Activated naive CD4-positive, alpha-beta T cell treated with anti-CD3 and anti-CD28 coated beads, Interleukin-2, amount 10 ng/mL, durations not matched to agents 7 days and 5 days (primary cell): ENCODE data around the gene TRIM46.

Experiments
- CTCF ChIA-PET: fragments of 350-600 bp; sonication (Branson Sonifier 250); formaldehyde crosslinking; loops from one replicate; lab custom pipeline; 2021; ENCODE audit warnings: antibody characterized with exemption; lab: Charles Lee
- DNase-seq: peaks from one replicate; pipeline ENCODE4 v3.0.0-alpha.2; 2020
- H3K27ac Mint-ChIP-seq: one replicate; pipeline ENCODE4 v1.8.0; 2021; ENCODE audit warnings: mild to moderate bottlenecking, moderate library complexity, mixed read lengths
- H3K27me3 Mint-ChIP-seq: one replicate; pipeline ENCODE4 v1.8.0; 2021; ENCODE audit warnings: mild to moderate bottlenecking, mixed read lengths
- H3K36me3 Mint-ChIP-seq: one replicate; pipeline ENCODE4 v1.8.0; 2021; ENCODE audit warnings: mixed read lengths
- H3K4me1 Mint-ChIP-seq: one replicate; pipeline ENCODE4 v1.8.0; 2021; ENCODE audit warnings: mixed read lengths
- H3K4me3 Mint-ChIP-seq: one replicate; pipeline ENCODE4 v1.8.0; 2021; ENCODE audit warnings: mild to moderate bottlenecking, moderate library complexity, mixed read lengths
- H3K9me3 Mint-ChIP-seq: one replicate; pipeline ENCODE4 v1.8.0; 2021; ENCODE audit warnings: mixed read lengths

Gene TRIM46

DNA sequence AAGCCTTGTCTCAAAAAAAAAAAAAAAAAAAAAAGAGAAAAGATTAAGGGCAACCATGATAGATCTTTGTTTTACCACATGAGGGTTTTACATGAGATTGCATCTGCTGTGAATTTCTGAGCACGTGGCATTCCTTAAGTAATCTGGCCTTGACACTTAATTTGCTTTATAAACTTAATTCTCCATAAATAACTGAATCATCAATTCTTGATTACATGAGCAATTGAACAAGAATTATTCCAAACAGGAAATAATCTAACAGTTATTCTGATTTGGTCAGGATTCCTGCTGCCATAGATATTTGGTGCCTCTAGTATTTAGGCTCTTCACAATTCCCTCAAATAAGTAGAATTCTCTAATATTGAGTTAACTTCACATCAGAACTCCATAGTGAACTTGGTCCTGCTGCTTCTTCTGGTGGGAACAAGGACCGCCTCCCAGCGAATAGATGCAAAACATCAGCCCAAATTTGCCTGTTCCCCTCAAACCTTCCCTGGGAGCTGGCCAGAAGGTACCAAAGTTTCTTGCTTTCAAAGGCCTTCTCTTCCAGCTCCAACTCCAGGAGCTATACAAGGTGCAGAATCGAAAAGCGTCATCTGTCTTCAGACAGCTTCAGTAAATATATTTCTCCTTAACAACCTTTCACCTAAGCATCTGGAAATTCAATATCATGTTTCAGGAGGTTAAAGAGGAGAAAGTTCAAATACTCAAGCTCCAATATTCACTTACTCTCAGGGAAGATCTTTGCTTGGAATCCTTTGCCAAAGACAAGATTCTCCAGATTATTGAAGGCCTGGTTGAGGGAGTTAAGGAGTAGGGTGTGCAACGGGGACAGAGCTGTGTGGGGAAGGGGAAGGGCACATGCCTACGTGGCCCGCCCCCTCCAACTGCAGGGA lies 1.6 kb upstream of the TRIM46 start:
- H3K27ac Mint-ChIP-seq, result peak overlapping the region; percentile 98
- H3K4me1 Mint-ChIP-seq, result peaks cover 67% of the 10 kb centered on the region
- peak overlapping the region; percentile 97 for H3K4me3 Mint-ChIP-seq
- CTCF ChIA-PET, result interaction anchor here (0.6 to 13.8 kb wide), 19 partner anchors 9 to 198 kb away, joined by 3 to 226 read pairs (median 4); partner anchors contain the start of genes CKS1B, EFNA4, MTX1 and THBS3
- no peak for DNase-seq
- peaks cover 39% of the 10 kb centered on the region for H3K36me3 Mint-ChIP-seq
- peaks cover 10% of the 10 kb centered on the region for H3K27me3 Mint-ChIP-seq
- H3K9me3 Mint-ChIP-seq, result no peaks in the 10 kb centered on the region

DNA sequence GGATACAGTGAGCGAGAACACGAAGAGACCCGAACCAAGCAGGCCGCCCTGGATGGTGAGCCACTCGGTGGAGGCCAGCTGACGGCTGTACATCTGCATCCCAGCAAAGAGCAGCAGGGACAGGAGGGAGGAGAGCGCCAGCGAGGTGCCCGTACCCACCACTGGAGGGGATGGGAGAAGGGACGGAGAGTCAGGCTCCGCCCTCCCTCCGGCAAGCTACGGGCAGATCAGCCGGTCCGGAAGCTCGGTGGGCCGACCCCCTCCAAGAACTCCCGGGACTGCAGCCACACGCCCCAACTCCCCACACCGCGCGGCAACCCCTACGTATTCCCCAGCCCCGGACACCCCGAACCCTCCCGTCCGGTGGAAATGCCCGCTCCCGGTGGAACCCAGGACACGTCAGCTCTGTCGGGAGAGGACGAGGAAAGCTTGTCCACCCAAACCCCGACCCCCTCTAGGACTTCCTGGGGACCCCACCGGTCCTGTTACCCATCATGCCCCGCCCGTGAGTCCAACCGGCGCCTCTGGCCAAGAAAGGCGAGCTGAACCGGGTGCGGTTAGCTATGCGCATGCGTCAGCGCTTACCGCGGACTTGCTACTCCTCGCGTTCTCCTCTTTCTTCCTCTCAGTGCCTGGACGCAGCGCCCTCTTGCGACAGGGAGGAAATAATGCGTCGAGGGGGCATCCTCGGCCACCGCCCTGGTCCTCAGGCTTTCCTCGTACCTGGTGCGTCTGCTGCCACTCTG lies 744 bp upstream of the TRIM46 start, which contains the start of gene KRTCAP2:
Gene KRTCAP2, minus strand, starts transcription at position 573 of the 746 bp plus-strand sequence. Its CDS starts 80 bp downstream, at position 493.
- peaks cover 65% of the 10 kb centered on the region for H3K4me1 Mint-ChIP-seq
- DNase-seq, result peak; percentile 97
- CTCF ChIA-PET, result interaction anchor here (0.6 to 13.8 kb wide), 26 partner anchors 8 to 315 kb away, joined by 3 to 226 read pairs (median 4); partner anchors contain the start of genes CKS1B, DPM3, EFNA4 and MTX1
- peaks cover 4% of the 10 kb centered on the region for H3K27me3 Mint-ChIP-seq
- peaks cover 44% of the 10 kb centered on the region for H3K36me3 Mint-ChIP-seq
- H3K9me3 Mint-ChIP-seq, result no peaks in the 10 kb centered on the region
- H3K27ac Mint-ChIP-seq, result peak within 1 kb of the TSS; percentile 98
- peak within 1 kb of the TSS; percentile 97 for H3K4me3 Mint-ChIP-seq

DNA sequence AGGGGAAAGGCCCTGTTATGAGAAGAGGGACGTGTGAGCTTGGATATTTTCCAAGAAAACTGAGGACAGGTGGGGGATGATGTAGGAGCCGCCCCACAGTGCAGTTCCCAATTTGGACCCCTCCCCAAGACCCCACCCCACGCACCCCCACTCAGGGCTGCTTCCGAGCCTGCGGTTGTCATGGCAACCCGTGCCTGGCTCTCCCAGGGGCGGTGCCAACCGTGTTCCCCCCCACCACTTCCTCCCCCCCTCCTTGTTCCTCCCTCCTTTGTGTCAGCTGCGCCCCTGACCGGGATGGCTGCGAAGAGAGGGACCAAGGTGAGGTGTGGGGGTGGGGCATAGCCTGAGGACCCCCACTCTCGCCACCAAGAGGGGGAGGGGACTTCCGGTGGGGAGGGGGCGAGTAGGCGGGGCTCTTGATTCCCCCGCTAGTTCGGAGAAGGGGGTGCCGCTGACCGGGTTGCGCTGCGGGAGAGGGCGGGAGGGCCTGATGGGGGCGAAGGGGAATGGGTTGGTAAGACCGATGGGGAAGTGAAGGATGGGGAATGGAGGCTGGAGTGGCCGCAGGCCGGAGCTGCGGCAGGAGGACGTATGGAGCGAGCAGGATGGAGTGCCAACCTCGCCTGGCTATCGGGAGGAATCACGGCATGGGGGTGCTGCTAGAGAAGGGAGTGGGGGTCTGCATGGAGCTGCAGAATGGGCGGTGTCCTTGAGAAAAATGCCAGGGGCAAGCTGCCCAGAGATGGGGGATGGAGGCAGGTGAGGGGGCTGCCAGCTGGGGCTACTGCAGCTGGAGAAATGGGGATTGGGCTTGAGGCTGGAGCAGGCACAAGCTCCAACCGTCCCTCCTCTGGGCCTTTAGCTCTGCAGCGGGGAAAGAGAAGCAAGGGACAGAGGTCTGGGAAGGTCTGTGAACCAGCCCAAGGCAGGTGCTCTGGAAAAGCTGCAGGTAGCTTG lies 953 bp downstream of the TRIM46 start:
- CTCF ChIA-PET, result interaction anchor here (0.6 to 13.8 kb wide), 11 partner anchors 12 to 134 kb away, joined by 3 to 226 read pairs (median 6); partner anchors contain the start of genes FDPS, MTX1 and THBS3
- peak; percentile 78 for DNase-seq
- peaks cover 50% of the 10 kb centered on the region for H3K36me3 Mint-ChIP-seq
- no peaks in the 10 kb centered on the region for H3K9me3 Mint-ChIP-seq
- H3K27ac Mint-ChIP-seq, result peak overlapping the region; percentile 98
- H3K4me1 Mint-ChIP-seq, result peaks cover 71% of the 10 kb centered on the region
- peaks cover 4% of the 10 kb centered on the region for H3K27me3 Mint-ChIP-seq
- peak overlapping the region; percentile 97 for H3K4me3 Mint-ChIP-seq

DNA sequence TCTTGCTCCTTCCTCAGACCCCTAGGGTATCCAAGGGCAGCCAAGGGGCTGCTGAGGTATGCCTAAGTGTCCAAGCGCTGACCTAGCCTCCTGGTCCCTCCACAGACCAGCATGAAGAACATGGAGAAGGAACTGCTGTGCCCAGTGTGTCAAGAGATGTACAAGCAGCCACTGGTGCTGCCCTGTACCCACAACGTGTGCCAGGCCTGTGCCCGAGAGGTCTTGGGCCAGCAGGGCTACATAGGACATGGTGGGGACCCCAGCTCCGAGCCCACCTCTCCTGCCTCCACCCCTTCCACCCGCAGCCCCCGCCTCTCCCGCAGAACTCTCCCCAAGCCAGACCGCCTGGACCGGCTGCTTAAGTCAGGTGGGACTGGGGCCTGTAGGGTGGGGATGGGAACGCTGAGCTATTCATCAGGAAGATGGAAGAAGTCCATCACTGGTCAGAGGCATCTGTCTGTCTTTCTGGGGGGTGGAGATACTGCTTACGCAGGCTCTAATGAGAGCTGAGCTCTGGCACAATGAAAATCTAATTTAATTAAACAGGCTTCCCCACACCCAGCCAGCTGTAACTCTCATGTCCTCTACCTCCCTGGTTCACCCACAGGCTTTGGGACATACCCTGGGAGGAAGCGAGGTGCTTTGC lies 1.8 kb downstream of the TRIM46 start:
- H3K27ac Mint-ChIP-seq, result peak overlapping the region; percentile 49
- peaks cover 4% of the 10 kb centered on the region for H3K27me3 Mint-ChIP-seq
- H3K9me3 Mint-ChIP-seq, result no peaks in the 10 kb centered on the region
- no peak for DNase-seq
- peaks cover 70% of the 10 kb centered on the region for H3K4me1 Mint-ChIP-seq
- H3K4me3 Mint-ChIP-seq, result peak overlapping the region; percentile 97
- CTCF ChIA-PET, result interaction anchor here (0.6 to 13.8 kb wide), 10 partner anchors 11 to 133 kb away, joined by 3 to 226 read pairs (median 5); partner anchors contain the start of genes FDPS, MTX1 and THBS3
- H3K36me3 Mint-ChIP-seq, result peaks cover 47% of the 10 kb centered on the region

GRCh38 chr1:155175927-155176371 lies 2.3 kb downstream of the TRIM46 start:
- H3K27ac Mint-ChIP-seq, result peak overlapping the region; percentile 56
- peaks cover 70% of the 10 kb centered on the region for H3K4me1 Mint-ChIP-seq
- peak; percentile 43 for DNase-seq
- H3K36me3 Mint-ChIP-seq, result peaks cover 45% of the 10 kb centered on the region
- peaks cover 4% of the 10 kb centered on the region for H3K27me3 Mint-ChIP-seq
- H3K4me3 Mint-ChIP-seq, result peak overlapping the region; percentile 97
- H3K9me3 Mint-ChIP-seq, result no peaks in the 10 kb centered on the region
- CTCF ChIA-PET, result interaction anchor here (0.7 to 13.8 kb wide), 7 partner anchors 11 to 91 kb away, joined by 3 to 226 read pairs (median 26); partner anchors contain the start of genes MTX1 and THBS3

- Mint-ChIP-seq H3K4me3 (peak overlapping the region; percentile 97), H3K36me3 (peaks cover 45% of the 10 kb centered on the region), H3K27ac (peak overlapping the region; percentile 56), H3K4me1 (peaks cover 64% of the 10 kb centered on the region), H3K27me3 (peaks cover 4% of the 10 kb centered on the region), H3K9me3 (no peaks in the 10 kb centered on the region)
- peak; percentile 92 for DNase-seq
- CTCF ChIA-PET, result interaction anchor here (0.7 to 4.4 kb wide), 13 partner anchors 9 to 147 kb away, joined by 3 to 56 read pairs (median 5); partner anchors contain the start of genes MTX1 and THBS3
Measured at GRCh38 chr1:155176544-155177071, 3.0 kb downstream of the TRIM46 start.

DNA sequence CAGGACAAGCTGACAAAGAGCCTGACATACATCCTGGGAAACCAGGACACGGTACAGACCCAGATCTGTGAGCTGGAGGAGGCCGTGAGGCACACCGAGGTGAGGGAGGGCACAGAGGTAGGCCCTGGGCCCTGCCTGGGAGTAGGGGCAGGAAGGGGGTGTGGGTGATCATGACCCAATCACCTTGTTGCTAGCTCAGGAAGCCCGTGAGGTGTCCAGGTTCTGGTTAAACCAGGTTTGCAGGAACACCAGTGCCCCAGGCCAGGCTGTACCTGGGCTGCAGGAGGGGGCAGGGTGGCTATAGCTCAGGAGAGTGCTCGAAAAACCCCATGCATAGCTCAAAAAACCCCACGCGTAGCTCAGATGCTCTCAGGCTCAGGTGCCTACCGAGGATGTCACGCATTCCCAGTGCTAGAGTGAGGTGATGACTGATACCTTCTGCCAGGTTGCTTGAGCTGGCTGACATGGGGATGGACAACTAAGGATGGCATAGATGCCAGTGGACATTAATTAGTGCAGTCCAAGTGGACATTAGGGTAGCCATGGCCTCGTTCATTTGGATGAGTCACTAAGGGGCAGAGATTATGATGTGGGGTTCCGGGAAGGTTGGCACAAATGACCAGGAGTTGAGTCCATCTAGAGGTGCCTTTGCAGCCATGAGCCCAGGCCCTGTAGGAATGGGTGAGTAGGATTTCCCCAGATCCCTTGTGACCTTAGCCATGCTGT lies 3.7 kb downstream of the TRIM46 start:
- H3K4me1 Mint-ChIP-seq, result peaks cover 57% of the 10 kb centered on the region
- H3K36me3 Mint-ChIP-seq, result peaks cover 42% of the 10 kb centered on the region
- no peaks in the 10 kb centered on the region for H3K9me3 Mint-ChIP-seq
- CTCF ChIA-PET, result interaction anchor here (0.7 to 2.5 kb wide), 10 partner anchors 9 to 146 kb away, joined by 3 to 37 read pairs (median 4); partner anchors contain the start of genes MTX1 and THBS3
- H3K27me3 Mint-ChIP-seq, result peaks cover 4% of the 10 kb centered on the region
- no peak for DNase-seq
- H3K27ac Mint-ChIP-seq, result peak overlapping the region; percentile 56
- H3K4me3 Mint-ChIP-seq, result no peak overlapping the region

- Mint-ChIP-seq H3K27me3 (peaks cover 4% of the 10 kb centered on the region), H3K4me1 (peaks cover 54% of the 10 kb centered on the region), H3K27ac (peak overlapping the region; percentile 52), H3K4me3 (no peak overlapping the region), H3K36me3 (peaks cover 41% of the 10 kb centered on the region), H3K9me3 (no peaks in the 10 kb centered on the region)
- DNase-seq, result peak; percentile 8
- CTCF ChIA-PET, result interaction anchor here (1.0 to 2.5 kb wide), 7 partner anchors 15 to 87 kb away, joined by 4 to 37 read pairs (median 5); partner anchors contain the start of genes MTX1 and THBS3
Measured at GRCh38 chr1:155177918-155178281, 4.3 kb downstream of the TRIM46 start.

GRCh38 chr1:155178441-155179111 lies 4.9 kb downstream of the TRIM46 start:
- CTCF ChIA-PET, result interaction anchor here (1.7 to 2.5 kb wide), 3 partner anchors 15 to 72 kb away, joined by 5 to 37 read pairs (median 19); partner anchors contain the start of genes MTX1 and THBS3
- Mint-ChIP-seq H3K27me3 (no peaks in the 10 kb centered on the region), H3K36me3 (peaks cover 42% of the 10 kb centered on the region), H3K27ac (peak overlapping the region; percentile 34), H3K4me1 (peaks cover 47% of the 10 kb centered on the region), H3K4me3 (no peak overlapping the region), H3K9me3 (no peaks in the 10 kb centered on the region)
- peak; percentile 11 for DNase-seq

GRCh38 chr1:155179112-155180031 lies 5.7 kb downstream of the TRIM46 start:
- H3K36me3 Mint-ChIP-seq, result peaks cover 45% of the 10 kb centered on the region
- H3K4me1 Mint-ChIP-seq, result peaks cover 41% of the 10 kb centered on the region
- DNase-seq, result peak; percentile 10
- no peaks in the 10 kb centered on the region for H3K9me3 Mint-ChIP-seq
- H3K27ac Mint-ChIP-seq, result peak overlapping the region; percentile 34
- H3K4me3 Mint-ChIP-seq, result no peak overlapping the region
- CTCF ChIA-PET, result interaction anchor here (2.5 kb wide), 1 partner anchor 14 kb away, joined by 37 read pairs; no protein-coding TSS in a partner anchor
- no peaks in the 10 kb centered on the region for H3K27me3 Mint-ChIP-seq
